Activated naive CD4-positive, alpha-beta T cell treated with anti-CD3 and anti-CD28 coated beads, Interleukin-2, amount 50 U/mL, for 24 hours (primary cell): ENCODE results near the gene STS.
A peak's percentile ranks its signal among the peaks of the same experiment; 100 is the strongest.

Source experiments
- H3K27ac Mint-ChIP-seq: one replicate; pipeline ENCODE4 v1.8.0; 2021; ENCODE audit warnings: mild to moderate bottlenecking, mixed read lengths
- H3K27me3 Mint-ChIP-seq: one replicate; pipeline ENCODE4 v1.8.0; 2021; ENCODE audit warnings: mixed read lengths
- H3K36me3 Mint-ChIP-seq: one replicate; pipeline ENCODE4 v1.8.0; 2021; ENCODE audit warnings: mixed read lengths
- H3K4me1 Mint-ChIP-seq: one replicate; pipeline ENCODE4 v1.8.0; 2021; ENCODE audit warnings: mixed read lengths
- H3K4me3 Mint-ChIP-seq: one replicate; pipeline ENCODE4 v1.8.0; 2021; ENCODE audit warnings: mild to moderate bottlenecking, mixed read lengths
- H3K9me3 Mint-ChIP-seq: one replicate; pipeline ENCODE4 v1.8.0; 2021; ENCODE audit warnings: mixed read lengths

Gene STS

GRCh38 chrX:7147413-7147977, at the start of gene STS:
STS (plus strand) TSS chrX:7147712; CDS start chrX:7253200, 105,488 bp downstream.
- no peaks in the 10 kb centered on the region for H3K9me3 Mint-ChIP-seq
- peak within 1 kb of the TSS; percentile 82 for H3K27ac Mint-ChIP-seq
- peak within 1 kb of the TSS; percentile 84 for H3K4me3 Mint-ChIP-seq
- H3K36me3 Mint-ChIP-seq, result no peaks in the 10 kb centered on the region
- H3K4me1 Mint-ChIP-seq, result peaks cover 25% of the 10 kb centered on the region
- H3K27me3 Mint-ChIP-seq, result no peaks in the 10 kb centered on the region

GRCh38 chrX:7100022-7100421, 47.5 kb upstream of the STS start:
- Mint-ChIP-seq H3K4me1 (peaks cover 8% of the 10 kb centered on the region), H3K9me3 (no peaks in the 10 kb centered on the region), H3K36me3 (peaks cover 18% of the 10 kb centered on the region), H3K27ac (peak overlapping the region; percentile 51), H3K27me3 (no peaks in the 10 kb centered on the region), H3K4me3 (no peak overlapping the region)

GRCh38 chrX:7102119-7102518, 45.4 kb upstream of the STS start:
- no peak overlapping the region for H3K4me3 Mint-ChIP-seq
- H3K36me3 Mint-ChIP-seq, result peaks cover 16% of the 10 kb centered on the region
- peaks cover 8% of the 10 kb centered on the region for H3K4me1 Mint-ChIP-seq
- H3K9me3 Mint-ChIP-seq, result no peaks in the 10 kb centered on the region
- H3K27ac Mint-ChIP-seq, result no peak overlapping the region
- H3K27me3 Mint-ChIP-seq, result no peaks in the 10 kb centered on the region

- no peak overlapping the region for H3K27ac Mint-ChIP-seq
- peaks cover 15% of the 10 kb centered on the region for H3K36me3 Mint-ChIP-seq
- peaks cover 29% of the 10 kb centered on the region for H3K4me1 Mint-ChIP-seq
- no peak overlapping the region for H3K4me3 Mint-ChIP-seq
- no peaks in the 10 kb centered on the region for H3K27me3 Mint-ChIP-seq
- no peaks in the 10 kb centered on the region for H3K9me3 Mint-ChIP-seq
These were observed 40.9 kb upstream of the STS start for GRCh38 chrX:7106649-7107048.

- Mint-ChIP-seq H3K4me3 (no peak overlapping the region), H3K36me3 (peaks cover 12% of the 10 kb centered on the region), H3K9me3 (no peaks in the 10 kb centered on the region), H3K27me3 (no peaks in the 10 kb centered on the region), H3K4me1 (peaks cover 28% of the 10 kb centered on the region), H3K27ac (no peak overlapping the region)
These were observed 39.5 kb upstream of the STS start for GRCh38 chrX:7108030-7108429.

GRCh38 chrX:7109049-7109531, 38.4 kb upstream of the STS start:
- peak overlapping the region; percentile 89 for H3K27ac Mint-ChIP-seq

GRCh38 chrX:7109838-7110793, 37.4 kb upstream of the STS start:
- no peaks in the 10 kb centered on the region for H3K27me3 Mint-ChIP-seq
- no peak overlapping the region for H3K4me3 Mint-ChIP-seq
- peaks cover 3% of the 10 kb centered on the region for H3K36me3 Mint-ChIP-seq
- no peak overlapping the region for H3K27ac Mint-ChIP-seq
- no peaks in the 10 kb centered on the region for H3K9me3 Mint-ChIP-seq
- H3K4me1 Mint-ChIP-seq, result peaks cover 33% of the 10 kb centered on the region

More at GRCh38 chrX:7109049-7109531, 38.4 kb upstream of the STS start:
- no peaks in the 10 kb centered on the region for H3K9me3 Mint-ChIP-seq
- H3K4me3 Mint-ChIP-seq, result peak overlapping the region; percentile 5
- peaks cover 8% of the 10 kb centered on the region for H3K36me3 Mint-ChIP-seq
- H3K4me1 Mint-ChIP-seq, result peaks cover 28% of the 10 kb centered on the region
- H3K27me3 Mint-ChIP-seq, result no peaks in the 10 kb centered on the region

GRCh38 chrX:7110821-7111276, 36.7 kb upstream of the STS start:
- no peak overlapping the region for H3K4me3 Mint-ChIP-seq

GRCh38 chrX:7111518-7111917, 36.0 kb upstream of the STS start:
- Mint-ChIP-seq H3K9me3 (no peaks in the 10 kb centered on the region), H3K4me1 (peaks cover 33% of the 10 kb centered on the region), H3K27me3 (no peaks in the 10 kb centered on the region), H3K36me3 (peaks cover 3% of the 10 kb centered on the region), H3K27ac (no peak overlapping the region), H3K4me3 (no peak overlapping the region)

More at GRCh38 chrX:7110821-7111276, 36.7 kb upstream of the STS start:
- H3K27me3 Mint-ChIP-seq, result no peaks in the 10 kb centered on the region
- H3K4me1 Mint-ChIP-seq, result peaks cover 33% of the 10 kb centered on the region
- H3K27ac Mint-ChIP-seq, result no peak overlapping the region
- H3K36me3 Mint-ChIP-seq, result peaks cover 3% of the 10 kb centered on the region
- H3K9me3 Mint-ChIP-seq, result no peaks in the 10 kb centered on the region

- no peaks in the 10 kb centered on the region for H3K9me3 Mint-ChIP-seq
- H3K27ac Mint-ChIP-seq, result no peak overlapping the region
- peaks cover 5% of the 10 kb centered on the region for H3K36me3 Mint-ChIP-seq
- no peak overlapping the region for H3K4me3 Mint-ChIP-seq
- no peaks in the 10 kb centered on the region for H3K27me3 Mint-ChIP-seq
- H3K4me1 Mint-ChIP-seq, result peaks cover 33% of the 10 kb centered on the region
These were observed 35.4 kb upstream of the STS start for GRCh38 chrX:7112071-7112470.

- Mint-ChIP-seq H3K9me3 (no peaks in the 10 kb centered on the region), H3K27me3 (no peaks in the 10 kb centered on the region), H3K4me3 (no peak overlapping the region), H3K36me3 (peaks cover 7% of the 10 kb centered on the region), H3K27ac (no peak overlapping the region), H3K4me1 (peaks cover 32% of the 10 kb centered on the region)
These were observed 32.0 kb upstream of the STS start for GRCh38 chrX:7115557-7115956.

- peaks cover 26% of the 10 kb centered on the region for H3K4me1 Mint-ChIP-seq
- no peaks in the 10 kb centered on the region for H3K27me3 Mint-ChIP-seq
- no peaks in the 10 kb centered on the region for H3K9me3 Mint-ChIP-seq
- H3K4me3 Mint-ChIP-seq, result no peak overlapping the region
- H3K36me3 Mint-ChIP-seq, result peaks cover 7% of the 10 kb centered on the region
- H3K27ac Mint-ChIP-seq, result no peak overlapping the region
These were observed 31.4 kb upstream of the STS start for GRCh38 chrX:7116081-7116480.

GRCh38 chrX:7117587-7117986, 29.9 kb upstream of the STS start:
- no peaks in the 10 kb centered on the region for H3K27me3 Mint-ChIP-seq
- peaks cover 7% of the 10 kb centered on the region for H3K36me3 Mint-ChIP-seq
- no peak overlapping the region for H3K27ac Mint-ChIP-seq
- no peaks in the 10 kb centered on the region for H3K9me3 Mint-ChIP-seq
- peaks cover 26% of the 10 kb centered on the region for H3K4me1 Mint-ChIP-seq
- H3K4me3 Mint-ChIP-seq, result no peak overlapping the region

- Mint-ChIP-seq H3K9me3 (no peaks in the 10 kb centered on the region), H3K27me3 (no peaks in the 10 kb centered on the region), H3K4me1 (peaks cover 18% of the 10 kb centered on the region), H3K36me3 (peaks cover 8% of the 10 kb centered on the region), H3K27ac (no peak overlapping the region), H3K4me3 (no peak overlapping the region)
These were observed 27.3 kb upstream of the STS start for GRCh38 chrX:7119950-7120877.

- Mint-ChIP-seq H3K27ac (no peak overlapping the region), H3K36me3 (peaks cover 11% of the 10 kb centered on the region), H3K4me3 (no peak overlapping the region), H3K27me3 (no peaks in the 10 kb centered on the region), H3K9me3 (no peaks in the 10 kb centered on the region), H3K4me1 (peaks cover 18% of the 10 kb centered on the region)
These were observed 26.7 kb upstream of the STS start for GRCh38 chrX:7120878-7121219.
